HEK293 (cell line): Measurements from ENCODE around the gene SLC7A14.

Experiments
- CTCF ChIP-seq: fragments of 450-650 bp; formaldehyde crosslinking; IDR thresholded peaks from 2 replicates; pipeline ENCODE4 v1.5.1; 2016; ENCODE audit warnings: missing biosample characterization, missing genetic modification characterization
- TSHZ1 ChIP-seq: fragments of 450-650 bp; formaldehyde crosslinking; IDR thresholded peaks from 2 replicates; pipeline ENCODE4 v1.5.1; 2016; ENCODE audit warnings: missing biosample characterization, missing genetic modification characterization, borderline replicate concordance
- ZBTB17 ChIP-seq: fragments of 450-650 bp; formaldehyde crosslinking; IDR thresholded peaks from 2 replicates; pipeline ENCODE4 v1.5.1; 2016; ENCODE audit warnings: missing biosample characterization, missing genetic modification characterization
- ZBTB21 ChIP-seq: fragments of 450-650 bp; formaldehyde crosslinking; IDR thresholded peaks from 2 replicates; pipeline ENCODE4 v1.5.1; 2017; ENCODE audit warnings: missing biosample characterization, missing genetic modification characterization
- ZNF10 ChIP-seq: fragments of 450-650 bp; formaldehyde crosslinking; IDR thresholded peaks from 2 replicates; pipeline ENCODE4 v1.5.1; 2017; ENCODE audit warnings: missing biosample characterization, missing genetic modification characterization
- ZNF211 ChIP-seq: fragments of 450-650 bp; formaldehyde crosslinking; IDR thresholded peaks from 2 replicates; pipeline ENCODE4 v1.5.1; 2016; ENCODE audit warnings: low read depth, missing biosample characterization, missing genetic modification characterization
- ZNF239 ChIP-seq: fragments of 450-650 bp; formaldehyde crosslinking; IDR thresholded peaks from 2 replicates; pipeline ENCODE4 v1.5.1; 2016; ENCODE audit warnings: missing biosample characterization, missing genetic modification characterization
- ZNF529 ChIP-seq: fragments of 450-650 bp; formaldehyde crosslinking; IDR thresholded peaks from 2 replicates; pipeline ENCODE4 v1.5.1; 2017; ENCODE audit warnings: missing genetic modification characterization, missing biosample characterization; ENCODE audit not compliant: insufficient replicate concordance
- ZNF621 ChIP-seq: fragments of 450-650 bp; formaldehyde crosslinking; IDR thresholded peaks from 2 replicates; pipeline ENCODE4 v1.5.1; 2017; ENCODE audit warnings: missing biosample characterization, missing genetic modification characterization
- ZNF776 ChIP-seq: fragments of 450-650 bp; formaldehyde crosslinking; IDR thresholded peaks from 2 replicates; pipeline ENCODE4 v1.5.0; 2017; ENCODE audit warnings: missing biosample characterization, missing genetic modification characterization, borderline replicate concordance
- ZNF837 ChIP-seq: fragments of 450-650 bp; formaldehyde crosslinking; IDR thresholded peaks from 2 replicates; pipeline ENCODE4 v1.5.1; 2016; ENCODE audit warnings: missing biosample characterization, missing genetic modification characterization
- TF ChIP-seq, protein P1 (sequence below): fragments of 450-650 bp; formaldehyde crosslinking; IDR thresholded peaks from 2 replicates; pipeline ENCODE4 v1.5.1; 2017; ENCODE audit warnings: missing biosample characterization, missing genetic modification characterization
- TF ChIP-seq, protein P2 (sequence below): fragments of 450-650 bp; formaldehyde crosslinking; IDR thresholded peaks from 2 replicates; pipeline ENCODE4 v1.5.1; 2016; ENCODE audit warnings: missing biosample characterization, missing genetic modification characterization

DNA sequence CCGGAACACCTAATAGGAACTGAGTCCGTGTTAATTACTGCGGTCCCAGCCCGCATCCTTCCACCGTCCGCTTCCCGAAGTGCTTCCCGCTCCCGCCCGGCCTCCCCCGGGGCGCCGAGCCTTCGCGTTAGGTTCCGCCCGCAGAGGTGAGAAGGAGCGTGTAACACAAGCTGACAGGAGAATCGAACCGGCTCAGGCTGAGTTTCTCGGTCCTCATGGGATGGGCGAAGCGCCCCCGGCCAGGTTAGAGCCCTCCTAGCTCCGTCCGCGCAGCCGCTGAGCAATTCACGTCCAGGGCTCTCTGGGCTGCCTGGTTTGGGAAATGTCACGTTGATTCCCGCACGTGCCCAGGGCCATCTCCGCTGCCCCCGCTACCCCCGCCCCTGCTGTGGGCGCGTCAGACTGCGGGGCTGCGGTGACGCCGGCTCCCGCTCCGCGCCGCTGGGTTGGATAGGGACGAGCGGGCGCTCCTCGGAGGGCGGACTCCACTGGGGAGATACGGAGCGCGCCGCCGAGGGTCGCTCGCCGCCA, 166.3 kb downstream of the SLC7A14 start:
- TF ChIP-seq ZBTB21 (tag by site-specific recombination) (no peak), ZNF776 (no peak), CTCF (no peak), ZNF837 (no peak), TSHZ1 (tag by site-specific recombination) (no peak), ZNF529 (tag by site-specific recombination) (no peak), ZNF10 (tag by site-specific recombination) (no peak), ZNF211 (tag by site-specific recombination) (no peak), ZNF621 (no peak), ZNF239 (tag by site-specific recombination) (no peak), ZBTB17 (tag by site-specific recombination) (no peak)
- TF ChIP-seq, protein P1, sequence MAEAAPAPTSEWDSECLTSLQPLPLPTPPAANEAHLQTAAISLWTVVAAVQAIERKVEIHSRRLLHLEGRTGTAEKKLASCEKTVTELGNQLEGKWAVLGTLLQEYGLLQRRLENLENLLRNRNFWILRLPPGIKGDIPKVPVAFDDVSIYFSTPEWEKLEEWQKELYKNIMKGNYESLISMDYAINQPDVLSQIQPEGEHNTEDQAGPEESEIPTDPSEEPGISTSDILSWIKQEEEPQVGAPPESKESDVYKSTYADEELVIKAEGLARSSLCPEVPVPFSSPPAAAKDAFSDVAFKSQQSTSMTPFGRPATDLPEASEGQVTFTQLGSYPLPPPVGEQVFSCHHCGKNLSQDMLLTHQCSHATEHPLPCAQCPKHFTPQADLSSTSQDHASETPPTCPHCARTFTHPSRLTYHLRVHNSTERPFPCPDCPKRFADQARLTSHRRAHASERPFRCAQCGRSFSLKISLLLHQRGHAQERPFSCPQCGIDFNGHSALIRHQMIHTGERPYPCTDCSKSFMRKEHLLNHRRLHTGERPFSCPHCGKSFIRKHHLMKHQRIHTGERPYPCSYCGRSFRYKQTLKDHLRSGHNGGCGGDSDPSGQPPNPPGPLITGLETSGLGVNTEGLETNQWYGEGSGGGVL = no peak
- TF ChIP-seq, protein P2, sequence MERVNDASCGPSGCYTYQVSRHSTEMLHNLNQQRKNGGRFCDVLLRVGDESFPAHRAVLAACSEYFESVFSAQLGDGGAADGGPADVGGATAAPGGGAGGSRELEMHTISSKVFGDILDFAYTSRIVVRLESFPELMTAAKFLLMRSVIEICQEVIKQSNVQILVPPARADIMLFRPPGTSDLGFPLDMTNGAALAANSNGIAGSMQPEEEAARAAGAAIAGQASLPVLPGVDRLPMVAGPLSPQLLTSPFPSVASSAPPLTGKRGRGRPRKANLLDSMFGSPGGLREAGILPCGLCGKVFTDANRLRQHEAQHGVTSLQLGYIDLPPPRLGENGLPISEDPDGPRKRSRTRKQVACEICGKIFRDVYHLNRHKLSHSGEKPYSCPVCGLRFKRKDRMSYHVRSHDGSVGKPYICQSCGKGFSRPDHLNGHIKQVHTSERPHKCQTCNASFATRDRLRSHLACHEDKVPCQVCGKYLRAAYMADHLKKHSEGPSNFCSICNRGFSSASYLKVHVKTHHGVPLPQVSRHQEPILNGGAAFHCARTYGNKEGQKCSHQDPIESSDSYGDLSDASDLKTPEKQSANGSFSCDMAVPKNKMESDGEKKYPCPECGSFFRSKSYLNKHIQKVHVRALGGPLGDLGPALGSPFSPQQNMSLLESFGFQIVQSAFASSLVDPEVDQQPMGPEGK (tag by site-specific recombination) = no peak
